Peyer's patch (tissue), 4 donors: Measurements from ENCODE around the gene PLPP7.

Source experiments
- CTCF ChIP-seq, 6 experiments: fragments of 450-650 bp in 4 of 6; fragments of 200-600 bp in 2 of 6; sonication (generic) in 1 of 6; IDR thresholded peaks; one replicate each; pipeline ENCODE4 v1.5.1; 2017 to 2019; ENCODE audit warnings: antibody characterized with exemption in 6 of 6, mild to moderate bottlenecking in 3 of 6, moderate library complexity in 1 of 6
- POLR2A ChIP-seq, 2 donors: fragments of 450-650 bp; IDR thresholded peaks; one replicate each; pipeline ENCODE4 v1.5.1; 2017; ENCODE audit warnings: antibody characterized with exemption in 2 of 2, mild to moderate bottlenecking in 2 of 2, moderate library complexity in 2 of 2

- no peak for TF ChIP-seq CTCF (IDR thresholded peaks at IDR 0.05)
- TF ChIP-seq POLR2A (IDR thresholded peaks at IDR 0.05): no peak
These were observed 9.9 kb downstream of the PLPP7 start for GRCh38 chr9:131299346-131299960.
